Neural crest cell (in vitro differentiated cells): ENCODE data around the gene ELK4. TPM values are rescaled to one million over a fixed set of nuclear protein-coding genes. Genes with fewer than 3 reads are reported as not detected.

ENCODE experiments used
- DNase-seq: peaks from one replicate; pipeline ENCODE4 v3.0.0; 2021; ENCODE audit warnings: low read depth, mixed read lengths, low spot score
- H3K27ac Mint-ChIP-seq: one replicate; pipeline ENCODE4 v1.8.0; 2021; ENCODE audit warnings: mild to moderate bottlenecking, mixed read lengths; ENCODE audit not compliant: unreplicated experiment
- H3K27me3 Mint-ChIP-seq: 2 replicates; pipeline ENCODE4 v1.8.0; 2021; ENCODE audit warnings: low read depth, mild to moderate bottlenecking, mixed read lengths
- H3K36me3 Mint-ChIP-seq: 2 replicates; pipeline ENCODE4 v1.8.0; 2021; ENCODE audit warnings: low read depth, mild to moderate bottlenecking, mixed read lengths
- H3K4me1 Mint-ChIP-seq: 2 replicates; pipeline ENCODE4 v1.8.0; 2021; ENCODE audit warnings: mixed read lengths
- H3K4me3 Mint-ChIP-seq: one replicate; pipeline ENCODE4 v1.8.0; 2021; ENCODE audit warnings: mild to moderate bottlenecking, mixed read lengths
- H3K9me3 Mint-ChIP-seq: 2 replicates; pipeline ENCODE4 v1.8.0; 2021; ENCODE audit warnings: mixed read lengths
- total RNA-seq: library from RNA; stranded (reverse); gene quantifications from 2 replicates; pipeline ENCODE4 v1.2.1, GENCODE V29; 2021
- TF ChIP-seq, protein P1 (sequence below): fragments of 200-600 bp; sonication (generic); conservative IDR thresholded peaks from 2 replicates; pipeline ENCODE4 v1.5.0; 2021; ENCODE audit warnings: antibody characterized with exemption, mild to moderate bottlenecking

The ELK4 gene
- total RNA-seq, 1 donor from 2014 or later = 30.1 TPM

GRCh38 chr1:205593967-205594366 lies 37.8 kb downstream of the ELK4 start:
- H3K4me3 Mint-ChIP-seq = no peak overlapping the region
- no peaks in the 10 kb centered on the region for H3K9me3 Mint-ChIP-seq
- H3K27ac Mint-ChIP-seq = no peak overlapping the region
- H3K27me3 Mint-ChIP-seq = no peaks in the 10 kb centered on the region
- H3K36me3 Mint-ChIP-seq = peaks cover 3% of the 10 kb centered on the region
- no peak for DNase-seq
- peaks cover 20% of the 10 kb centered on the region for H3K4me1 Mint-ChIP-seq
- TF ChIP-seq, protein P1, sequence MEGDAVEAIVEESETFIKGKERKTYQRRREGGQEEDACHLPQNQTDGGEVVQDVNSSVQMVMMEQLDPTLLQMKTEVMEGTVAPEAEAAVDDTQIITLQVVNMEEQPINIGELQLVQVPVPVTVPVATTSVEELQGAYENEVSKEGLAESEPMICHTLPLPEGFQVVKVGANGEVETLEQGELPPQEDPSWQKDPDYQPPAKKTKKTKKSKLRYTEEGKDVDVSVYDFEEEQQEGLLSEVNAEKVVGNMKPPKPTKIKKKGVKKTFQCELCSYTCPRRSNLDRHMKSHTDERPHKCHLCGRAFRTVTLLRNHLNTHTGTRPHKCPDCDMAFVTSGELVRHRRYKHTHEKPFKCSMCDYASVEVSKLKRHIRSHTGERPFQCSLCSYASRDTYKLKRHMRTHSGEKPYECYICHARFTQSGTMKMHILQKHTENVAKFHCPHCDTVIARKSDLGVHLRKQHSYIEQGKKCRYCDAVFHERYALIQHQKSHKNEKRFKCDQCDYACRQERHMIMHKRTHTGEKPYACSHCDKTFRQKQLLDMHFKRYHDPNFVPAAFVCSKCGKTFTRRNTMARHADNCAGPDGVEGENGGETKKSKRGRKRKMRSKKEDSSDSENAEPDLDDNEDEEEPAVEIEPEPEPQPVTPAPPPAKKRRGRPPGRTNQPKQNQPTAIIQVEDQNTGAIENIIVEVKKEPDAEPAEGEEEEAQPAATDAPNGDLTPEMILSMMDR = no peak

GRCh38 chr1:205593532-205593931 lies 38.3 kb downstream of the ELK4 start:
- Mint-ChIP-seq H3K27ac (no peak overlapping the region), H3K36me3 (peaks cover 2% of the 10 kb centered on the region), H3K4me1 (peaks cover 20% of the 10 kb centered on the region), H3K27me3 (no peaks in the 10 kb centered on the region), H3K9me3 (no peaks in the 10 kb centered on the region), H3K4me3 (no peak overlapping the region)
- DNase-seq = no peak
- TF ChIP-seq, protein P1 = no peak

DNA sequence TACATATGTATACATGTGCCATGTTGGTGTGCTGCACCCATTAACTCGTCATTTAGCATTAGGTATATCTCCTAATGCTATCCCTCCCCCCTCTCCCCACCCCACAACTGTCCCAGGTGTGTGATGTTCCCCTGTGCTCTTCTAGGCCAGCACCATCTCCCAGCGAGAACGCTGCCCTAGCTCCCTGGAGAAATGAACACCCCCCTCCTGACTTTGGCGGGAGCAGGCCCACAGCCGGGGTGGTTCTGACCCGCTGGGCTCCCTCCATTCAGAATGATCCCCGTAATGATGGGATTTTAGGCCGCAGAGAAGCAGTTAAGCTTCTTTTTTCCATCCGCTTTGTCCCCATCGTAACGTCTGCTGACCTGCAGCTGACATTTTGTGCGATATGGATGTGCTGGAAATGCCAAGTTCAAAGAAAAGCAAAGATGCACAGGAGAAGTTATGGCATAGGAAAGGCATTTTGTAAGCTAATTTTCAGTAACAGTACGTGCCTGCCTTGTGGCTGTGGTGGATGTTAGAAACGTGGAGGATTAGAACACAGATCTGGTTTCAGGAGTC lies 39.3 kb downstream of the ELK4 start:
- Mint-ChIP-seq H3K27ac (no peak overlapping the region), H3K36me3 (peaks cover under 1% of the 10 kb centered on the region), H3K4me3 (peak overlapping the region; percentile 15), H3K4me1 (peaks cover 22% of the 10 kb centered on the region), H3K27me3 (no peaks in the 10 kb centered on the region), H3K9me3 (no peaks in the 10 kb centered on the region)
- TF ChIP-seq, protein P1 = no peak
- DNase-seq = no peak

GRCh38 chr1:205591522-205592351 lies 40.1 kb downstream of the ELK4 start:
- Mint-ChIP-seq H3K27me3 (no peaks in the 10 kb centered on the region), H3K4me1 (peaks cover 24% of the 10 kb centered on the region), H3K27ac (peak overlapping the region; percentile 89), H3K36me3 (no peaks in the 10 kb centered on the region), H3K4me3 (peak overlapping the region; percentile 74), H3K9me3 (no peaks in the 10 kb centered on the region)
- TF ChIP-seq, protein P1 = peak; percentile 98
- DNase-seq = peak; percentile 99

DNA sequence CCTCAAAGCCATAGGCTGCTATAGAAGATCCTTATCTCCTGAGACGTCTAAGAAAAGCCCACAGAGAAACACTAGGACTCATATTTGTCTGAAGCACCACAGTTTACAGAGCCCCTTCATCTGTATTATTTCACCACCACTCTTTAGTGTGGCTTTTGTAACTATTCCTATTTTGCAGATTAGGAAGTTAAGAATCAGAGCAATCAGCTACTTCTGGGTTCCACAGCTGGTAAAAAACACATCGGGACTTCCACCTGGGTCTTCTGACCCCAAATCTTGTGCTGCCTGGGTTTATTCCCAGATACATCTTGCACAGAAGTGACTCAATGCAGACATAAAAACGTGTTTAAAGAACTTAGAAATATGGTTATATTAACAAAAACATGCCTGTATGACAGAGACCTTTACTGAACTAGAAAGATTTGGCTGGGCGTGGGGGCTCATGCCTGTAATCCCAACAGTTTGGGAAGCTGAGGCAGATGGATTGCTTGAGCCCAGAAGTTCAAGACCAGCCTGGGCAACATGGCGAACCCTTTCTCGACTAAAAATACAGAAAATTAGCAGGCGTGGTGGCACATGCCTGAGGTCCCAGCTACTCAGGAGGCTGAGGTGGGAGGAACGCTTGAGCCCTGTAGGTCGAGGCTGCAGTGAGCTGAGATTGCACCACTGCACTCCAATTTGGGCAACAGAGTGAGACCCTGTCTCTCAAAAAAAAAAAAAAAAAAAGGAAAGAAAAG lies 40.9 kb downstream of the ELK4 start:
- no peak overlapping the region for H3K27ac Mint-ChIP-seq
- TF ChIP-seq, protein P1 = no peak

More for the DNA sequence above, 40.9 kb downstream of the ELK4 start:
- no peak for DNase-seq
- H3K27me3 Mint-ChIP-seq = no peaks in the 10 kb centered on the region
- H3K9me3 Mint-ChIP-seq = no peaks in the 10 kb centered on the region
- H3K4me3 Mint-ChIP-seq = no peak overlapping the region
- H3K36me3 Mint-ChIP-seq = no peaks in the 10 kb centered on the region
- H3K4me1 Mint-ChIP-seq = peaks cover 24% of the 10 kb centered on the region
